SU-DHL-6 (cell line): Measurements from ENCODE around the gene ALCAM.

ENCODE experiments used
- EZH2phosphoT487 ChIP-seq: fragments of 200-600 bp; sonication (generic), shearing (Covaris generic); conservative IDR thresholded peaks from 2 replicates; pipeline ENCODE4 v1.6.1; 2018; ENCODE audit warnings: mild to moderate bottlenecking, antibody characterized with exemption, low read length, moderate library complexity, mixed read lengths
- TF ChIP-seq, protein P1 (sequence below): fragments of 200-600 bp; sonication (generic); IDR thresholded peaks from one replicate; pipeline ENCODE4 v1.5.1; 2017; ENCODE audit warnings: antibody characterized with exemption, mild to moderate bottlenecking, low read length, moderate library complexity; ENCODE audit not compliant: insufficient read depth, poor library complexity, severe bottlenecking

DNA sequence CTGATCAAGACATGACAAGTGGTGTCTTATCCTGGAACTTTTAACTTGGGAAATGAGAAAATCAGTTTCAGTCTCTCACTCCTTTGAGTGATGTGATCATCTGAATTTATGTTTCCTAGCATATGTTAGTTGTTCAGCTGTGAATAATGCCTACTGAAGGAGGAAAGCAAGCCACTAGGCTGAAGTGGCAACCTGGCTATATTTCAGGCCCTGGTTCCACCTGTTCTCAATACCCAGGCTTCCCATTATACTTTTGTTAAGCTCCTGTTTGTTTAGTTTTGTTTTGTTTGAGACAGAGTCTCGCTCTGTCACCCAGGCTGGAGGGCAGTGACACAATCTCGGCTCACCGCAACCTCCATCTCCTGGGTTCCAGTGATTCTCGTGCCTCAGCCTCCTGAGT, 243.8 kb downstream of the ALCAM start:
- TF ChIP-seq, protein P1, sequence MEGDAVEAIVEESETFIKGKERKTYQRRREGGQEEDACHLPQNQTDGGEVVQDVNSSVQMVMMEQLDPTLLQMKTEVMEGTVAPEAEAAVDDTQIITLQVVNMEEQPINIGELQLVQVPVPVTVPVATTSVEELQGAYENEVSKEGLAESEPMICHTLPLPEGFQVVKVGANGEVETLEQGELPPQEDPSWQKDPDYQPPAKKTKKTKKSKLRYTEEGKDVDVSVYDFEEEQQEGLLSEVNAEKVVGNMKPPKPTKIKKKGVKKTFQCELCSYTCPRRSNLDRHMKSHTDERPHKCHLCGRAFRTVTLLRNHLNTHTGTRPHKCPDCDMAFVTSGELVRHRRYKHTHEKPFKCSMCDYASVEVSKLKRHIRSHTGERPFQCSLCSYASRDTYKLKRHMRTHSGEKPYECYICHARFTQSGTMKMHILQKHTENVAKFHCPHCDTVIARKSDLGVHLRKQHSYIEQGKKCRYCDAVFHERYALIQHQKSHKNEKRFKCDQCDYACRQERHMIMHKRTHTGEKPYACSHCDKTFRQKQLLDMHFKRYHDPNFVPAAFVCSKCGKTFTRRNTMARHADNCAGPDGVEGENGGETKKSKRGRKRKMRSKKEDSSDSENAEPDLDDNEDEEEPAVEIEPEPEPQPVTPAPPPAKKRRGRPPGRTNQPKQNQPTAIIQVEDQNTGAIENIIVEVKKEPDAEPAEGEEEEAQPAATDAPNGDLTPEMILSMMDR = no peak
- TF ChIP-seq EZH2phosphoT487 = no peak
